Memory B cell (primary cell): ENCODE results near the gene FAM81B.

Experiments
- ATAC-seq: fragments of 150-1000 bp; cut with Tn5 transposase; 2 replicates; pipeline ENCODE4 v1.10.0; 2021; ENCODE audit warnings: low read depth, mild to moderate bottlenecking, moderate library complexity
- DNase-seq, 2 donors: peaks; one replicate each; pipeline ENCODE4 v3.0.0; 2022; ENCODE audit warnings: low spot score in 2 of 2
- H3K27ac Mint-ChIP-seq: one replicate; pipeline ENCODE4 v1.8.0; 2022; ENCODE audit warnings: mild to moderate bottlenecking, moderate library complexity, mixed read lengths
- H3K27me3 Mint-ChIP-seq: one replicate; pipeline ENCODE4 v1.8.0; 2022; ENCODE audit warnings: mixed read lengths
- H3K36me3 Mint-ChIP-seq: one replicate; pipeline ENCODE4 v1.8.0; 2022; ENCODE audit warnings: mild to moderate bottlenecking, mixed read lengths
- H3K4me1 Mint-ChIP-seq: one replicate; pipeline ENCODE4 v1.8.0; 2022; ENCODE audit warnings: mixed read lengths
- H3K4me3 Mint-ChIP-seq: one replicate; pipeline ENCODE4 v1.8.0; 2022; ENCODE audit warnings: mild to moderate bottlenecking, moderate library complexity, mixed read lengths
- H3K9me3 Mint-ChIP-seq: one replicate; pipeline ENCODE4 v1.8.0; 2022; ENCODE audit warnings: mixed read lengths

Gene FAM81B

GRCh38 chr5:95460665-95461064 is 69.5 kb downstream of the FAM81B start:
- Mint-ChIP-seq H3K4me1 (no peaks in the 10 kb centered on the region), H3K27ac (no peak overlapping the region), H3K9me3 (no peaks in the 10 kb centered on the region), H3K27me3 (no peaks in the 10 kb centered on the region), H3K4me3 (no peak overlapping the region), H3K36me3 (peaks cover 13% of the 10 kb centered on the region)
- no peak for ATAC-seq
- DNase-seq: no peak

GRCh38 chr5:95471487-95471886 is 80.3 kb downstream of the FAM81B start:
- Mint-ChIP-seq H3K27me3 (no peaks in the 10 kb centered on the region), H3K4me1 (peaks cover 2% of the 10 kb centered on the region), H3K9me3 (no peaks in the 10 kb centered on the region), H3K27ac (no peak overlapping the region), H3K36me3 (peaks cover 47% of the 10 kb centered on the region), H3K4me3 (no peak overlapping the region)
- DNase-seq (no peak), ATAC-seq (no peak)

- Mint-ChIP-seq H3K4me1 (peaks cover 2% of the 10 kb centered on the region), H3K27me3 (no peaks in the 10 kb centered on the region), H3K36me3 (peaks cover 48% of the 10 kb centered on the region), H3K27ac (no peak overlapping the region), H3K4me3 (no peak overlapping the region), H3K9me3 (no peaks in the 10 kb centered on the region)
- no peak for DNase-seq
- no peak for ATAC-seq
These were observed 80.8 kb downstream of the FAM81B start for GRCh38 chr5:95471942-95472341.

- DNase-seq: no peak
- peaks cover 12% of the 10 kb centered on the region for H3K9me3 Mint-ChIP-seq
- no peaks in the 10 kb centered on the region for H3K4me1 Mint-ChIP-seq
- no peak overlapping the region for H3K27ac Mint-ChIP-seq
- no peak for ATAC-seq
- H3K4me3 Mint-ChIP-seq: no peak overlapping the region
- peaks cover 63% of the 10 kb centered on the region for H3K36me3 Mint-ChIP-seq
- H3K27me3 Mint-ChIP-seq: no peaks in the 10 kb centered on the region
These were observed 93.3 kb downstream of the FAM81B start for GRCh38 chr5:95484421-95484820.

- Mint-ChIP-seq H3K9me3 (peaks cover 14% of the 10 kb centered on the region), H3K27ac (no peak overlapping the region), H3K4me3 (no peak overlapping the region), H3K36me3 (peaks cover 61% of the 10 kb centered on the region), H3K4me1 (no peaks in the 10 kb centered on the region), H3K27me3 (no peaks in the 10 kb centered on the region)
- DNase-seq: no peak
- ATAC-seq: no peak
These were observed 95.0 kb downstream of the FAM81B start for GRCh38 chr5:95486191-95486590.

GRCh38 chr5:95487880-95488279 is 96.7 kb downstream of the FAM81B start:
- H3K9me3 Mint-ChIP-seq: peaks cover 14% of the 10 kb centered on the region
- H3K27ac Mint-ChIP-seq: no peak overlapping the region
- no peak for ATAC-seq

More at GRCh38 chr5:95487880-95488279, 96.7 kb downstream of the FAM81B start:
- no peak overlapping the region for H3K4me3 Mint-ChIP-seq
- H3K4me1 Mint-ChIP-seq: no peaks in the 10 kb centered on the region
- H3K27me3 Mint-ChIP-seq: no peaks in the 10 kb centered on the region
- peaks cover 62% of the 10 kb centered on the region for H3K36me3 Mint-ChIP-seq
- no peak for DNase-seq
